ENCODE data around the gene DDX39B.

Gene DDX39B

GRCh38 chr6:31531771-31532643 lies 9.8 kb downstream of the DDX39B start:
- no peak overlapping the region for H3K4me3 ChIP-seq (ENCODE audit: low read depth, low read length)
- no peak for TF ChIP-seq CTCF (IDR thresholded peaks at IDR 0.05; ENCODE audit: insufficient read depth, low read depth, low read length, missing control alignments)
- DNase-seq (ENCODE audit: low read depth) = no peak

- no peak for TF ChIP-seq CTCF (IDR thresholded peaks at IDR 0.05; ENCODE audit: insufficient read depth, low read depth, low read length, missing control alignments)
- DNase-seq (ENCODE audit: low read depth) = no peak
Observed at GRCh38 chr6:31531162-31531561, 10.6 kb downstream of the DDX39B start.

GRCh38 chr6:31530659-31531058 lies 11.1 kb downstream of the DDX39B start:
- TF ChIP-seq CTCF (IDR thresholded peaks at IDR 0.05; ENCODE audit: insufficient read depth, low read depth, low read length, missing control alignments) = no peak
- no peak overlapping the region for H3K4me3 ChIP-seq (ENCODE audit: low read depth, low read length)
- DNase-seq (ENCODE audit: low read depth) = no peak

More at GRCh38 chr6:31531162-31531561, 10.6 kb downstream of the DDX39B start:
- H3K4me3 ChIP-seq (ENCODE audit: low read depth, low read length) = no peak overlapping the region

GRCh38 chr6:31529329-31530150 lies 12.3 kb downstream of the DDX39B start:
- H3K4me3 ChIP-seq (ENCODE audit: low read depth, low read length) = no peak overlapping the region
- no peak for TF ChIP-seq CTCF (IDR thresholded peaks at IDR 0.05; ENCODE audit: insufficient read depth, low read depth, low read length, missing control alignments)
- DNase-seq (ENCODE audit: low read depth) = no peak

GRCh38 chr6:31528821-31529328 lies 12.9 kb downstream of the DDX39B start, which contains the start of gene MCCD1:
TSS of gene MCCD1 (plus strand) at chr6:31528962. CDS start at chr6:31529015, 53 bp downstream.
- H3K4me3 ChIP-seq (ENCODE audit: low read depth, low read length) = no peak within 1 kb of the TSS
- no peak for TF ChIP-seq CTCF (IDR thresholded peaks at IDR 0.05; ENCODE audit: insufficient read depth, low read depth, low read length, missing control alignments)
- no peak for DNase-seq (ENCODE audit: low read depth)

GRCh38 chr6:31528307-31528777 lies 13.5 kb downstream of the DDX39B start:
- H3K4me3 ChIP-seq (ENCODE audit: low read depth, low read length) = no peak overlapping the region
- no peak for TF ChIP-seq CTCF (IDR thresholded peaks at IDR 0.05; ENCODE audit: insufficient read depth, low read depth, low read length, missing control alignments)
- no peak for DNase-seq (ENCODE audit: low read depth)
